ENCODE results near the gene GAL3ST3.

The GAL3ST3 gene

DNA sequence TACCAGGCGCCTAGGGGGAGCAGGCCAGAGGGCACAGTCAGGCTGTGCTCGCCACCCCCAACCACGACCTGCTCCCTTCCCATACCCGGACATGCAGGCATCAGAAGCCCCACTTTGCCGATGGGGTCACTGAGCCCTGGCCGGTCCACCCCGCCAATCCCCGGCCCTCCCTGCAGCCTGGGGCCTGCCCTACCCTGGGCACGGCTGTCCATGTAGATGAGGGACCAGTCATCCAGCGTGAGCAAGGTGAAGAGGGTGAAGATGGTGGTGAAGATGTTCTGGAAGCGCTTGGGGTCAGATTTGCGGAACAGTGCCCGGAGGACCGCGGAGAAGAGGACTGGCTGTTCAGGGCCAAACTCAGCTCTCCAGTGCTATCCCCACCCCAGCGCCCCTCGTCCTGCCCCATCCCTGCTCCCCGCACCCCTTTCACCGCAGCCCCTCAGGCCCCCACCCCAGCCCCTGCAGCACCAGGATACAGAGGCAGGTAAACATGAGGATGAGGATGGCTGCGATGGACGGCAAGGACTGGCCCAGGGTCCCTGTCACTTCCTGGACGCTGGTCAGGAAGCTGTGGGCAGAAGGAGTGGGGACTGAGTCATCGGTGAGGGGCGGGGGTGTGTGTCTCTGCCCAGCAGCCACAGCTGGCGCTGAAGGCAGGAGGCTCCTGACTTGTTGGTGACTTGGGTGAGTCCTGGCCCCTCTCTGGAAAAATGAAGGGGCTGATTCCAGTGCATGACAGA is 28.2 kb downstream of the GAL3ST3 start:
- ChIA-PET POLR2A (no interaction called here), CTCF (no interaction called here)
- no peak for DNase-seq (ENCODE audit: extremely low spot score)
- TF ChIP-seq FOXK2 (IDR thresholded peaks at IDR 0.05), result no peak
- TF ChIP-seq LEF1 (IDR thresholded peaks at IDR 0.05; ENCODE audit: borderline replicate concordance), result no peak
- no peak for TF ChIP-seq FOXM1 (IDR thresholded peaks at IDR 0.05; ENCODE audit: borderline replicate concordance)
- TF ChIP-seq SUZ12 (IDR thresholded peaks at IDR 0.05), result no peak
- no peak for TF ChIP-seq ELF4 (IDR thresholded peaks at IDR 0.05)
- no peak for TF ChIP-seq NFRKB (IDR thresholded peaks at IDR 0.05)
- TF ChIP-seq TARDBP (IDR thresholded peaks at IDR 0.05), result no peak
- TF ChIP-seq FOXA1 (IDR thresholded peaks at IDR 0.05), result no peak
- TF ChIP-seq SP1 (IDR thresholded peaks at IDR 0.05), result no peak
- TF ChIP-seq ARNT (IDR thresholded peaks at IDR 0.05), result no peak

DNA sequence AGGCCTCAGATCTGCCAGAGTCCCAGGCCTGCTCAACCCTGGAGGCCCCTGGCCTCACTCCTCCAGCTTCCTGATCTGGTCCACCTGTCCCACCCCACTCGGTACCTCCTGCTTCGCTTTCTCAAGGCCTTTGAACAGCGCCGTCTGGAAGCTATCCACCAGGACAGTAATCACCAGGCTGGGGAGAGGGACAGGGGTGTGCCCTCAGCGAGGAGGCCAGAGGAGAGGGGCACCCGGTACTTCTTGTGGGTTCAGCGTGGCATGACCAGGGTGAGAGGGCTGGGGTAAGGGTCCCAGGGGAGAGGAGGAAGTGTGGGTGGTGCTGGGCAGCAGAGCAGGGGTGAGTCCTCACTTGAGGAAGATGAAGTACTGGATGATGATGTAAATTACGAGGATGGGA is 28.7 kb downstream of the GAL3ST3 start:
- CTCF ChIA-PET, result no interaction called here
- no peak for TF ChIP-seq NFRKB (IDR thresholded peaks at IDR 0.05)
- TF ChIP-seq FOXA1 (IDR thresholded peaks at IDR 0.05), result no peak
- TF ChIP-seq, protein P1, sequence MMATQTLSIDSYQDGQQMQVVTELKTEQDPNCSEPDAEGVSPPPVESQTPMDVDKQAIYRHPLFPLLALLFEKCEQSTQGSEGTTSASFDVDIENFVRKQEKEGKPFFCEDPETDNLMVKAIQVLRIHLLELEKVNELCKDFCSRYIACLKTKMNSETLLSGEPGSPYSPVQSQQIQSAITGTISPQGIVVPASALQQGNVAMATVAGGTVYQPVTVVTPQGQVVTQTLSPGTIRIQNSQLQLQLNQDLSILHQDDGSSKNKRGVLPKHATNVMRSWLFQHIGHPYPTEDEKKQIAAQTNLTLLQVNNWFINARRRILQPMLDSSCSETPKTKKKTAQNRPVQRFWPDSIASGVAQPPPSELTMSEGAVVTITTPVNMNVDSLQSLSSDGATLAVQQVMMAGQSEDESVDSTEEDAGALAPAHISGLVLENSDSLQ (IDR thresholded peaks at IDR 0.05), result no peak
- no peak for TF ChIP-seq BHLHE40 (IDR thresholded peaks at IDR 0.05; ENCODE audit: borderline replicate concordance)
- TF ChIP-seq ZNF384 (IDR thresholded peaks at IDR 0.05), result no peak
- POLR2A ChIA-PET, result no interaction called here
- DNase-seq (ENCODE audit: extremely low spot score), result no peak

DNA sequence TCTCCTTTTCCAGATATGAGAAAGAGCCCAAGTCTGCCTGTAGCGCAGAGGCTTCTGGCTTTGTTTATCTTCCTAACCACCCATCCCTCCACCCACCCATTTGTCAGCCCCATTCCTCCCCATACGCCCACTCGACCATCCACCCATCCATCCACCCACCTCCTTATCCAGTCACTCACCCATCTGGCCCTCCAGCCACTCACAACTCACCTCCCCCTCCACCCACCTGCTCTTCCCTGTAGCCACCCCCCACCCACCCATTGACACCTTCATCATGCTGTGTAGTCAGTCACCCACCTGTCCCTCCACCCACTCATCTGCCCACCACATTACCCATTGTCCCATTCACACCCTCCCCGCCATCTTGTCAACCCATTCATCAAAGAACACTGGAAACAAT is 31.6 kb downstream of the GAL3ST3 start:
- TF ChIP-seq BHLHE40 (IDR thresholded peaks at IDR 0.05; ENCODE audit: borderline replicate concordance), result no peak
- no peak for TF ChIP-seq TARDBP (IDR thresholded peaks at IDR 0.05)
- TF ChIP-seq NFRKB (IDR thresholded peaks at IDR 0.05), result no peak
- no peak for TF ChIP-seq ZNF384 (IDR thresholded peaks at IDR 0.05)
- TF ChIP-seq FOXM1 (IDR thresholded peaks at IDR 0.05; ENCODE audit: borderline replicate concordance), result no peak
- TF ChIP-seq HDGF (IDR thresholded peaks at IDR 0.05; ENCODE audit: borderline replicate concordance), result no peak
- no peak for TF ChIP-seq FOXA1 (IDR thresholded peaks at IDR 0.05)
- no peak for TF ChIP-seq ARNT (IDR thresholded peaks at IDR 0.05)
- TF ChIP-seq L3MBTL2 (conservative IDR thresholded peaks at IDR 0.05), result no peak
- TF ChIP-seq, protein P1 (IDR thresholded peaks at IDR 0.05), result no peak
- no peak for TF ChIP-seq FOXK2 (IDR thresholded peaks at IDR 0.05)
- ChIA-PET CTCF (interaction anchor here (0.7 kb wide), 2 partner anchors 14 to 57 kb away, joined by 3 to 5 read pairs; no protein-coding TSS in a partner anchor), POLR2A (interaction anchor here (1.2 kb wide), 1 partner anchor 35 kb away, joined by 4 read pairs; the partner anchor contains the start of gene SF3B2)
- DNase-seq (ENCODE audit: extremely low spot score), result no peak

GRCh38 chr11:66016793-66017177 is 32.2 kb downstream of the GAL3ST3 start:
- ChIA-PET CTCF (no interaction called here), POLR2A (interaction anchor here (0.7 kb wide), 1 partner anchor 35 kb away, joined by 3 read pairs; the partner anchor contains the start of gene SF3B2)
- TF ChIP-seq CTBP1 (IDR thresholded peaks at IDR 0.05; ENCODE audit: borderline replicate concordance) (no peak), ELF4 (IDR thresholded peaks at IDR 0.05) (no peak), ARNT (IDR thresholded peaks at IDR 0.05) (no peak), ZNF384 (IDR thresholded peaks at IDR 0.05) (no peak), HDGF (IDR thresholded peaks at IDR 0.05; ENCODE audit: borderline replicate concordance) (no peak), TARDBP (IDR thresholded peaks at IDR 0.05) (no peak), LEF1 (IDR thresholded peaks at IDR 0.05; ENCODE audit: borderline replicate concordance) (no peak), NFRKB (IDR thresholded peaks at IDR 0.05) (no peak), BHLHE40 (IDR thresholded peaks at IDR 0.05; ENCODE audit: borderline replicate concordance) (no peak), FOXA1 (IDR thresholded peaks at IDR 0.05) (no peak), FOXM1 (IDR thresholded peaks at IDR 0.05; ENCODE audit: borderline replicate concordance) (no peak), FOXK2 (IDR thresholded peaks at IDR 0.05) (no peak), SUZ12 (IDR thresholded peaks at IDR 0.05) (no peak), SP1 (IDR thresholded peaks at IDR 0.05) (no peak), L3MBTL2 (conservative IDR thresholded peaks at IDR 0.05) (no peak)
- TF ChIP-seq, protein P1 (IDR thresholded peaks at IDR 0.05), result no peak
- DNase-seq (ENCODE audit: extremely low spot score), result no peak

GRCh38 chr11:66015936-66016792 is 32.8 kb downstream of the GAL3ST3 start:
- ChIA-PET CTCF (no interaction called here), POLR2A (interaction anchor here (0.7 to 1.4 kb wide), 2 partner anchors 36 to 125 kb away, joined by 3 read pairs; partner anchors contain the start of genes CCDC85B and SF3B2)
- no peak for DNase-seq (ENCODE audit: extremely low spot score)
- no peak for TF ChIP-seq HDGF (IDR thresholded peaks at IDR 0.05; ENCODE audit: borderline replicate concordance)
- no peak for TF ChIP-seq SUZ12 (IDR thresholded peaks at IDR 0.05)
- TF ChIP-seq NFRKB (IDR thresholded peaks at IDR 0.05), result no peak
- no peak for TF ChIP-seq ARNT (IDR thresholded peaks at IDR 0.05)
- no peak for TF ChIP-seq CTBP1 (IDR thresholded peaks at IDR 0.05; ENCODE audit: borderline replicate concordance)
- no peak for TF ChIP-seq FOXM1 (IDR thresholded peaks at IDR 0.05; ENCODE audit: borderline replicate concordance)

DNA sequence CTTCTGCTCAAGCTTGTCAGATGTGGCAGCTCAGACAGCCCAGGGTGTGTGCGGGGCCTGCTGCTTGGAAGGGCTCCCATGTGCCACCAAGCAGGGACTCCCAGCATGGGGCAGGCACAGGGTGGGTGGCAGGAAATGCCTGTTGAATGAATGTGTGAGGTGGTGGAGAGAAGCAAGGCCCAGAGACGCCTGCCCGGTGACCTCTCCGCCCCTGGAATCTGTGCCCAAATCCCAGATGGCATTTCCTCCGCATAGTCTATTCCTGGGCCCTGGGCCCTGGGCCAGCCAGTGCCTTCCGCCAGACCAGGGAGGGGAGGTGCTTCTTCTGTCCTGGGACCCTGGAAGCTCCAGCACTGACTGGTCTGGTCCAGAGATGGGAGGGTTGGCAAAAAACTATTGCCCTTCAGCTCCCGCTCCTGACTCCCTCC is 33.5 kb downstream of the GAL3ST3 start:
- TF ChIP-seq ELF4 (IDR thresholded peaks at IDR 0.05), result no peak
- TF ChIP-seq SUZ12 (IDR thresholded peaks at IDR 0.05), result no peak
- TF ChIP-seq ZNF384 (IDR thresholded peaks at IDR 0.05), result no peak
- TF ChIP-seq FOXM1 (IDR thresholded peaks at IDR 0.05; ENCODE audit: borderline replicate concordance), result no peak
- no peak for TF ChIP-seq SP1 (IDR thresholded peaks at IDR 0.05)
- no peak for TF ChIP-seq BHLHE40 (IDR thresholded peaks at IDR 0.05; ENCODE audit: borderline replicate concordance)
- TF ChIP-seq FOXA1 (IDR thresholded peaks at IDR 0.05), result no peak
- TF ChIP-seq CTBP1 (IDR thresholded peaks at IDR 0.05; ENCODE audit: borderline replicate concordance), result no peak
- no peak for TF ChIP-seq ARNT (IDR thresholded peaks at IDR 0.05)
- TF ChIP-seq LEF1 (IDR thresholded peaks at IDR 0.05; ENCODE audit: borderline replicate concordance), result no peak
- no peak for TF ChIP-seq FOXK2 (IDR thresholded peaks at IDR 0.05)
- no peak for TF ChIP-seq NFRKB (IDR thresholded peaks at IDR 0.05)
- TF ChIP-seq HDGF (IDR thresholded peaks at IDR 0.05; ENCODE audit: borderline replicate concordance), result no peak
- TF ChIP-seq, protein P1 (IDR thresholded peaks at IDR 0.05), result no peak
- TF ChIP-seq L3MBTL2 (conservative IDR thresholded peaks at IDR 0.05), result no peak
- TF ChIP-seq TARDBP (IDR thresholded peaks at IDR 0.05), result no peak
- POLR2A ChIA-PET, result interaction anchor here (1.4 kb wide), 1 partner anchor 125 kb away, joined by 3 read pairs; the partner anchor contains the start of gene CCDC85B
- CTCF ChIA-PET, result no interaction called here
- DNase-seq (ENCODE audit: extremely low spot score), result no peak
